Smooth muscle cell (in vitro differentiated cells): ENCODE measurements around the gene GRIP1. TPM values are rescaled to one million over a fixed set of nuclear protein-coding genes. Genes with fewer than 3 reads are reported as not detected.

ENCODE experiments used
- DNase-seq: peaks from one replicate; lab custom pipeline; 2025; ENCODE audit not compliant: unreplicated experiment; lab: John Stamatoyannopoulos, UW
- H2AFZ ChIP-seq: fragments of 200-600 bp; sonication (generic); 2 replicates; pipeline ENCODE4 v1.6.0; 2016; ENCODE audit warnings: antibody characterized with exemption, low read depth, mild to moderate bottlenecking
- H3F3A ChIP-seq: fragments of 200-600 bp; sonication (generic); 2 replicates; pipeline ENCODE4 v1.6.0; 2017; ENCODE audit warnings: antibody characterized with exemption, low read depth
- H3K27ac ChIP-seq: fragments of 200-600 bp; sonication (generic); 2 replicates; pipeline ENCODE4 v1.5.1; 2016; ENCODE audit warnings: low read depth, mild to moderate bottlenecking
- H3K27me3 ChIP-seq: fragments of 200-600 bp; sonication (generic); 2 replicates; pipeline ENCODE4 v1.6.1; 2016; ENCODE audit warnings: low read depth, mild to moderate bottlenecking
- H3K36me3 ChIP-seq: fragments of 200-600 bp; sonication (generic); 2 replicates; pipeline ENCODE4 v1.5.1; 2016; ENCODE audit warnings: low read depth
- H3K4me1 ChIP-seq: fragments of 200-600 bp; sonication (generic); 2 replicates; pipeline ENCODE4 v1.5.1; 2016; ENCODE audit warnings: low read depth
- H3K4me2 ChIP-seq: fragments of 200-600 bp; sonication (generic); 2 replicates; pipeline ENCODE4 v1.6.0; 2016; ENCODE audit warnings: mild to moderate bottlenecking
- H3K4me3 ChIP-seq: fragments of 200-600 bp; sonication (generic); 2 replicates; pipeline ENCODE4 v1.5.1; 2016; ENCODE audit warnings: mild to moderate bottlenecking
- H3K79me2 ChIP-seq: fragments of 200-600 bp; sonication (generic); 2 replicates; pipeline ENCODE4 v1.6.0; 2016; ENCODE audit warnings: low read depth, mild to moderate bottlenecking
- H3K9ac ChIP-seq: fragments of 200-600 bp; sonication (generic); 2 replicates; pipeline ENCODE4 v1.6.0; 2016; ENCODE audit warnings: low read depth
- H3K9me3 ChIP-seq: fragments of 200-600 bp; sonication (generic); replicated peaks from 2 replicates; pipeline ENCODE4 v1.5.1; 2016; ENCODE audit warnings: low read depth
- H4K20me1 ChIP-seq: fragments of 200-600 bp; sonication (generic); 2 replicates; pipeline ENCODE4 v1.6.0; 2016; ENCODE audit warnings: low read depth
- WGBS: methylation state at CpG from one replicate; pipeline ENCODE4 v1.1.7; 2016; ENCODE audit warnings: low lambda C conversion rate; 5-methylcytosine and 5-hydroxymethylcytosine counted together
- polyA plus RNA-seq: library from polyadenylated mRNA; unstranded; fragments of >200 nt; fragmentation: Nextera tagmentation; extraction: Ambion mirVana; gene quantifications from 2 replicates; pipeline ENCODE4 v1.2.1, GENCODE V29; 2016
- total RNA-seq: library from RNA; depleted of rRNA; stranded (reverse); fragments of >200 nt; gene quantifications from 2 replicates; pipeline ENCODE4 v1.2.3, GENCODE V29; 2014
- TF ChIP-seq, protein P1 (sequence below): fragments of 200-600 bp; sonication (generic); IDR thresholded peaks from 2 replicates; pipeline ENCODE4 v1.5.1; 2017; ENCODE audit warnings: borderline replicate concordance, mild to moderate bottlenecking, antibody characterized with exemption; ENCODE audit not compliant: insufficient read depth, poor library complexity, severe bottlenecking

Gene GRIP1
- total and polyA plus RNA-seq, 2 experiments from 2014 or later, result 4.0 to 5.9 TPM

DNA sequence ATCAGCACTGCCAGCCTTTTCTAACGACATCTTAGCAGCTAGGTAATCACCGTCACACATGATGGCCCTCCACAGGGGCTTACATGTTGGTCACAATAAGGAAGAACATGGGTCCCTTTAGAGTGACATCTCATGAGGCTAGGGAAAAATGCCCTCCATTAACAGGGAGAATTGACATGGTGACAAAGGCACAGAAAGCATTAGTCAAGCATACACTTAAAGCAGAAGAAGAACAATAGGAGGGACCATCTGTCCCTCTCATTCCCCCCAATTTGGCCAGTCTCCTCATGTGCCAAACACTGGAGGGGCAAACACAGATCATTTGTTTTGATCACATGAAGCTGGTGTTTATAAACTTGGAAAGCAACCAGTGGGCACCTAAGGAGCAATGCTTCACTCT lies 78.0 kb downstream of the GRIP1 start:
- DNase-seq, result no peak
- Histone ChIP-seq H3F3A (no peaks in the 10 kb centered on the region), H3K9me3 (no peaks in the 10 kb centered on the region), H3K27ac (no peak overlapping the region), H3K36me3 (no peaks in the 10 kb centered on the region), H3K9ac (no peak overlapping the region), H4K20me1 (no peaks in the 10 kb centered on the region), H3K4me2 (no peak overlapping the region), H2AFZ (no peak overlapping the region), H3K4me3 (no peak overlapping the region), H3K79me2 (no peaks in the 10 kb centered on the region), H3K27me3 (no peaks in the 10 kb centered on the region), H3K4me1 (no peaks in the 10 kb centered on the region)
- TF ChIP-seq, protein P1, sequence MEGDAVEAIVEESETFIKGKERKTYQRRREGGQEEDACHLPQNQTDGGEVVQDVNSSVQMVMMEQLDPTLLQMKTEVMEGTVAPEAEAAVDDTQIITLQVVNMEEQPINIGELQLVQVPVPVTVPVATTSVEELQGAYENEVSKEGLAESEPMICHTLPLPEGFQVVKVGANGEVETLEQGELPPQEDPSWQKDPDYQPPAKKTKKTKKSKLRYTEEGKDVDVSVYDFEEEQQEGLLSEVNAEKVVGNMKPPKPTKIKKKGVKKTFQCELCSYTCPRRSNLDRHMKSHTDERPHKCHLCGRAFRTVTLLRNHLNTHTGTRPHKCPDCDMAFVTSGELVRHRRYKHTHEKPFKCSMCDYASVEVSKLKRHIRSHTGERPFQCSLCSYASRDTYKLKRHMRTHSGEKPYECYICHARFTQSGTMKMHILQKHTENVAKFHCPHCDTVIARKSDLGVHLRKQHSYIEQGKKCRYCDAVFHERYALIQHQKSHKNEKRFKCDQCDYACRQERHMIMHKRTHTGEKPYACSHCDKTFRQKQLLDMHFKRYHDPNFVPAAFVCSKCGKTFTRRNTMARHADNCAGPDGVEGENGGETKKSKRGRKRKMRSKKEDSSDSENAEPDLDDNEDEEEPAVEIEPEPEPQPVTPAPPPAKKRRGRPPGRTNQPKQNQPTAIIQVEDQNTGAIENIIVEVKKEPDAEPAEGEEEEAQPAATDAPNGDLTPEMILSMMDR, result no peak
- 92% methylated on average over 2 of the region's 2 CpGs for WGBS

DNA sequence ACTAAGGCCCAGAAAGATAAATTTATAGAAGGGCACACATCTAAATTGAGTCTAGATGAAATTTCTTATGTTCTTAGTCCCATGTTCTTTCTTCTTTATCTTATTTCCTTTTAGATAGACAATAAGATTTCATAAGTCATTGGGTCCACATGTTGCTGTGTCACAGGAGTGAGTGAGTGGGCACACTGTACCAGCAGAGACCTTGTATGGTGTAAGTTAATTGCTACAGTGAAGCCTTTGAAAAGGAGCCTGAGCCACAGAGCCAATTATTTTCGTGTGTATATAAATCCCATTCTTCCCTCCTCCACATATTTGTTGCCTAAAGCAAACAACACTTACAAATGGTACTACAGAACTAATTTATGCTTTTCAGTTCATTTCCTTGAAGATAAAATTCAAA lies 79.1 kb downstream of the GRIP1 start:
- Histone ChIP-seq H3K9ac (no peak overlapping the region), H3K9me3 (no peaks in the 10 kb centered on the region), H4K20me1 (no peaks in the 10 kb centered on the region), H3F3A (no peaks in the 10 kb centered on the region), H3K4me2 (no peak overlapping the region), H3K27ac (no peak overlapping the region), H2AFZ (no peak overlapping the region), H3K4me1 (no peaks in the 10 kb centered on the region), H3K36me3 (no peaks in the 10 kb centered on the region), H3K79me2 (no peaks in the 10 kb centered on the region), H3K4me3 (no peak overlapping the region), H3K27me3 (no peaks in the 10 kb centered on the region)
- TF ChIP-seq, protein P1, result no peak
- DNase-seq, result no peak
- 76% methylated on average over 1 of the region's 1 CpG for WGBS

DNA sequence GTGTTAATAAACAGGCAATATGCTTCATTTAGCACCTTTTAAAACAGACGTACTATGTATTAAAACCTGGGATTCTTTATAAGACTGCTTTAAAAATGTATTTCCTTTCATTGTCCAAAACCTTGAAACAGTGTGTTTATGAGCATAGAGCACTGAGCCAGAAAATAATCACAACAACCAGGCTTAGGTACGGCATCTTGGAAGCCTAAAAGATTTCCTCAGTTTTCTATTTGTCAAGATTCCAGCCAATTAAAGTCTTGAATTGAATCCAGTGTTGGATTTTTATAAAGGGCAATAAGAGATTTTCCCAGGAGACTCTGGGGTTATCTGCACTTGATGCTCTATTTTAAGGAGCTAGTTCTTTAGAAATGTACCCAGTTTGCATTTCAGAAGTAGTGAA lies 80.3 kb downstream of the GRIP1 start:
- Histone ChIP-seq H3K9me3 (no peaks in the 10 kb centered on the region), H2AFZ (no peak overlapping the region), H3K9ac (no peak overlapping the region), H3K27me3 (no peaks in the 10 kb centered on the region), H3K79me2 (no peaks in the 10 kb centered on the region), H3K36me3 (no peaks in the 10 kb centered on the region), H4K20me1 (no peaks in the 10 kb centered on the region), H3K4me2 (no peak overlapping the region), H3K4me1 (no peaks in the 10 kb centered on the region), H3K27ac (no peak overlapping the region), H3K4me3 (no peak overlapping the region), H3F3A (no peaks in the 10 kb centered on the region)
- TF ChIP-seq, protein P1, result no peak
- 89% methylated on average over 2 of the region's 2 CpGs for WGBS
- no peak for DNase-seq

DNA sequence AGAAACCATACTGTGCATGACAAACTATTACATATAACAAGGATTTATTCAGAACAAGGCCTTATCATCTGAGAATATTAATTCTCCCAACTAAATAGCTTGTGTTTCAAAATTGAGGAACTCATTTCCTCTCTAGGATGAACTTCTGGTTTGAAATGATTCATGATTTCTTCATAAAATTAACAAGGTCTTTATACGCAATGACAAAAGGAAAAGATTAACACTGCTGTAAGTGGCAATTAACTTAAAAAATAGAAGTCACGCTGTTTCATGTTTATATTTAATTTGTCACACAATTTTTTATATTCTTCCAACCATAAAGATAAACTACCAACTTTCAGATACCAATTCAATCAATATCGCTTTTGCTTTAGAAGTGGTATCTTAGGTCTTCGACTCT lies 80.8 kb downstream of the GRIP1 start:
- Histone ChIP-seq H3K9ac (no peak overlapping the region), H4K20me1 (no peaks in the 10 kb centered on the region)
- 93% methylated on average over 4 of the region's 4 CpGs for WGBS

More for the DNA sequence above, 80.8 kb downstream of the GRIP1 start:
- TF ChIP-seq, protein P1, result no peak
- Histone ChIP-seq H3F3A (no peaks in the 10 kb centered on the region), H3K36me3 (no peaks in the 10 kb centered on the region), H3K79me2 (no peaks in the 10 kb centered on the region), H3K4me1 (no peaks in the 10 kb centered on the region), H3K4me3 (no peak overlapping the region), H3K27ac (no peak overlapping the region), H3K27me3 (no peaks in the 10 kb centered on the region), H2AFZ (no peak overlapping the region), H3K4me2 (no peak overlapping the region), H3K9me3 (no peaks in the 10 kb centered on the region)
- no peak for DNase-seq
